ENCODE results near the gene MRPL49. TPM values are rescaled to one million over a fixed set of nuclear protein-coding genes. Genes with fewer than 3 reads are reported as not detected.
"Not testable (repeated sequence)": the region's sequence is repeated elsewhere in the genome, so short reads cannot be mapped to it uniquely, and the experiment has no call there.

MRPL49 gene
- total RNA-seq, 4 donors from 2014 or later = 68.1 to 76.2 (median 72.0) TPM

- peak overlapping the region; percentile 16 to 98 (median 84) for H3K27ac ChIP-seq
- no peaks in the 10 kb centered on the region for H3K9me3 ChIP-seq
- H3K36me3 ChIP-seq = peaks cover 5 to 49% (median 14%) of the 10 kb centered on the region in 3 donors
- intact Hi-C loops (cut with DNase I) = no loop called here
- no peak for DNase-seq
- 75 to 80% methylated on average over 17 to 18 of the region's 18 CpGs for WGBS, 2 donors
- H3K4me1 ChIP-seq = peaks cover 28 to 75% (median 31%) of the 10 kb centered on the region in 3 donors
- H3K4me3 ChIP-seq = peak overlapping the region in 1 of 4 donors; percentile 74
- no peaks in the 10 kb centered on the region for H3K27me3 ChIP-seq
- TF ChIP-seq CTCF (IDR thresholded peaks at IDR 0.05) = no peak
- no peak for TF ChIP-seq POLR2A (IDR thresholded peaks at IDR 0.05)
These were observed 3.9 kb upstream of the MRPL49 start for GRCh38 chr11:65118097-65118837.

GRCh38 chr11:65118891-65119669, 3.0 kb upstream of the MRPL49 start:
- intact Hi-C loops (cut with DNase I); DNase-seq; H3K4me3 ChIP-seq; H3K27me3 ChIP-seq; H3K9me3 ChIP-seq: not testable (repeated sequence)
- Histone ChIP-seq H3K36me3 (peaks cover 5 to 53% (median 14%) of the 10 kb centered on the region in 3 donors), H3K4me1 (peaks cover 24 to 75% (median 30%) of the 10 kb centered on the region in 3 donors), H3K27ac (peak overlapping the region in 3 of 4 donors; percentile 90 to 98 (median 98))
- WGBS, 2 donors = 85 to 87% methylated on average over 13 to 18 of the region's 18 CpGs

- intact Hi-C loops (cut with DNase I) = no loop called here
- H3K27ac ChIP-seq = peak overlapping the region in 2 of 4 donors; percentile 98
- peaks cover 24 to 78% (median 30%) of the 10 kb centered on the region in 3 donors for H3K4me1 ChIP-seq
These were observed 2.5 kb upstream of the MRPL49 start for GRCh38 chr11:65119670-65119995.

GRCh38 chr11:65120831-65121230, 1.3 kb upstream of the MRPL49 start:
- DNase-seq = no peak
- H3K4me1 ChIP-seq = peaks cover 21 to 75% (median 30%) of the 10 kb centered on the region in 3 donors
- H3K27me3 ChIP-seq = no peaks in the 10 kb centered on the region
- no peak for TF ChIP-seq POLR2A (IDR thresholded peaks at IDR 0.05)
- no peak for TF ChIP-seq CTCF (IDR thresholded peaks at IDR 0.05)
- peaks cover 9 to 59% (median 29%) of the 10 kb centered on the region in 3 donors for H3K36me3 ChIP-seq
- WGBS, 2 donors = 69 to 77% methylated on average over 3 of the region's 3 CpGs
- H3K4me3 ChIP-seq = peak overlapping the region; percentile 68 to 90 (median 84)
- intact Hi-C loops (cut with DNase I) = loop anchor here (10.0 kb wide), 1 partner anchor 54 kb away; the partner anchor contains the start of gene SPDYC
- no peaks in the 10 kb centered on the region for H3K9me3 ChIP-seq
- peak overlapping the region; percentile 96 to 98 (median 97) for H3K27ac ChIP-seq

More at GRCh38 chr11:65119670-65119995, 2.5 kb upstream of the MRPL49 start:
- TF ChIP-seq CTCF (IDR thresholded peaks at IDR 0.05) (no peak), POLR2A (IDR thresholded peaks at IDR 0.05) (no peak)
- Histone ChIP-seq H3K9me3 (no peaks in the 10 kb centered on the region), H3K27me3 (no peaks in the 10 kb centered on the region), H3K4me3 (no peak overlapping the region), H3K36me3 (peaks cover 5 to 58% (median 17%) of the 10 kb centered on the region in 3 donors)
- DNase-seq = no peak

- Histone ChIP-seq H3K27ac (peak overlapping the region; percentile 96 to 98 (median 97)), H3K4me1 (peaks cover 15 to 69% (median 24%) of the 10 kb centered on the region in 3 donors), H3K36me3 (peaks cover 15 to 63% (median 36%) of the 10 kb centered on the region in 3 donors), H3K9me3 (no peaks in the 10 kb centered on the region), H3K4me3 (peak overlapping the region; percentile 68 to 90 (median 84)), H3K27me3 (no peaks in the 10 kb centered on the region)
- no peak for TF ChIP-seq CTCF (IDR thresholded peaks at IDR 0.05)
- no peak for TF ChIP-seq POLR2A (IDR thresholded peaks at IDR 0.05)
- no peak for DNase-seq
- 1 to 4% methylated on average over 18 to 19 of the region's 22 CpGs for WGBS, 2 donors
- intact Hi-C loops (cut with DNase I) = loop anchor here (10.0 kb wide), 1 partner anchor 53 kb away; the partner anchor contains the start of gene SPDYC
These were observed 665 bp upstream of the MRPL49 start for GRCh38 chr11:65121447-65121864.
